ENCODE results near the gene ATP2B1. TPM values are rescaled to one million over a fixed set of nuclear protein-coding genes. Genes with fewer than 3 reads are reported as not detected.

ATP2B1 gene
- total and polyA plus RNA-seq, 2 of the 13 experiments (the other 11 are each of a cell fraction or from before 2014, with no cell fraction given): 12.1 to 60.2 TPM

GRCh38 chr12:89642959-89643358, 65.7 kb downstream of the ATP2B1 start:
- ChIA-PET POLR2A (no interaction called here), CTCF (ENCODE audit: low intra/inter-chr PET ratio, low total read pairs) (no interaction called here)
- BruUV-seq (replicated peaks): no TSS peak
- H3K9ac ChIP-seq (ENCODE audit: insufficient read depth, low read depth, low read length): no peak overlapping the region
- H3K4me2 ChIP-seq (ENCODE audit: low read depth, low read length): no peak overlapping the region
- H3K79me2 ChIP-seq (ENCODE audit: insufficient read depth, low read length): peaks cover 25% of the 10 kb centered on the region
- H4K20me1 ChIP-seq (ENCODE audit: insufficient read depth, low read length): peaks cover 3% of the 10 kb centered on the region; the same call in 1 of the 2 replicates
- no peaks in the 10 kb centered on the region for H3K27me3 ChIP-seq (ENCODE audit: control insufficient read depth in 1 of 2, insufficient read depth in 2 of 2, low read length in 2 of 2)
- ATAC-seq (no peak), DNase-seq (ENCODE audit: low spot score) (no peak), FAIRE-seq (no peak)
- 96% methylated on average over 5 of the region's 5 CpGs for WGBS (ENCODE audit: low lambda C conversion rate)
- no peak overlapping the region for H3K4me3 ChIP-seq (replicated peaks in 1 of 3; ENCODE audit: insufficient read depth in 1 of 3, low read depth in 2 of 3, low read length in 3 of 3)
- no peaks in the 10 kb centered on the region for H3K9me3 ChIP-seq (ENCODE audit: low read length)
- in situ Hi-C loops (cut with HindIII; ENCODE audit: extremely low pct_ligation_motif_present, low pct_unique_long_range_greater_than_20kb) (no loop called here), intact Hi-C loops (cut with micrococcal nuclease; ENCODE audit: unreplicated experiment) (loop anchor here (10.0 kb wide), 1 partner anchor 288 kb away; the partner anchor contains the start of gene DUSP6)
- no peak for TF ChIP-seq MATR3 (CRISPR knock-in tag; IDR thresholded peaks at IDR 0.05)
- no peak for TF ChIP-seq KMT2B (CRISPR knock-in tag; IDR thresholded peaks at IDR 0.05)
- TF ChIP-seq, protein P1, sequence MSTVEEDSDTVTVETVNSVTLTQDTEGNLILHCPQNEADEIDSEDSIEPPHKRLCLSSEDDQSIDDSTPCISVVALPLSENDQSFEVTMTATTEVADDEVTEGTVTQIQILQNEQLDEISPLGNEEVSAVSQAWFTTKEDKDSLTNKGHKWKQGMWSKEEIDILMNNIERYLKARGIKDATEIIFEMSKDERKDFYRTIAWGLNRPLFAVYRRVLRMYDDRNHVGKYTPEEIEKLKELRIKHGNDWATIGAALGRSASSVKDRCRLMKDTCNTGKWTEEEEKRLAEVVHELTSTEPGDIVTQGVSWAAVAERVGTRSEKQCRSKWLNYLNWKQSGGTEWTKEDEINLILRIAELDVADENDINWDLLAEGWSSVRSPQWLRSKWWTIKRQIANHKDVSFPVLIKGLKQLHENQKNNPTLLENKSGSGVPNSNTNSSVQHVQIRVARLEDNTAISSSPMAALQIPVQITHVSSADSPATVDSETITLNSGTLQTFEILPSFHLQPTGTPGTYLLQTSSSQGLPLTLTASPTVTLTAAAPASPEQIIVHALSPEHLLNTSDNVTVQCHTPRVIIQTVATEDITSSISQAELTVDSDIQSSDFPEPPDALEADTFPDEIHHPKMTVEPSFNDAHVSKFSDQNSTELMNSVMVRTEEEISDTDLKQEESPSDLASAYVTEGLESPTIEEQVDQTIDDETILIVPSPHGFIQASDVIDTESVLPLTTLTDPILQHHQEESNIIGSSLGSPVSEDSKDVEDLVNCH (CRISPR knock-in tag; IDR thresholded peaks at IDR 0.05): no peak
- TF ChIP-seq KLF11 (CRISPR knock-in tag; IDR thresholded peaks at IDR 0.05): no peak
- TF ChIP-seq ZNF138 (CRISPR knock-in tag; IDR thresholded peaks at IDR 0.05; ENCODE audit: low read depth): no peak
- no peak for TF ChIP-seq HES4 (CRISPR knock-in tag; IDR thresholded peaks at IDR 0.05; ENCODE audit: borderline replicate concordance)
- no peak for TF ChIP-seq ZNF746 (CRISPR knock-in tag; IDR thresholded peaks at IDR 0.05)
- TF ChIP-seq, protein P2, sequence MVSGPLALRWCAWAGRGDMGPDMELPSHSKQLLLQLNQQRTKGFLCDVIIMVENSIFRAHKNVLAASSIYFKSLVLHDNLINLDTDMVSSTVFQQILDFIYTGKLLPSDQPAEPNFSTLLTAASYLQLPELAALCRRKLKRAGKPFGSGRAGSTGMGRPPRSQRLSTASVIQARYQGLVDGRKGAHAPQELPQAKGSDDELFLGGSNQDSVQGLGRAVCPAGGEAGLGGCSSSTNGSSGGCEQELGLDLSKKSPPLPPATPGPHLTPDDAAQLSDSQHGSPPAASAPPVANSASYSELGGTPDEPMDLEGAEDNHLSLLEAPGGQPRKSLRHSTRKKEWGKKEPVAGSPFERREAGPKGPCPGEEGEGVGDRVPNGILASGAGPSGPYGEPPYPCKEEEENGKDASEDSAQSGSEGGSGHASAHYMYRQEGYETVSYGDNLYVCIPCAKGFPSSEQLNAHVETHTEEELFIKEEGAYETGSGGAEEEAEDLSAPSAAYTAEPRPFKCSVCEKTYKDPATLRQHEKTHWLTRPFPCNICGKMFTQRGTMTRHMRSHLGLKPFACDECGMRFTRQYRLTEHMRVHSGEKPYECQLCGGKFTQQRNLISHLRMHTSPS (CRISPR knock-in tag; IDR thresholded peaks at IDR 0.05; ENCODE audit: low read depth): no peak
- TF ChIP-seq POLR2G (IDR thresholded peaks at IDR 0.05; ENCODE audit: low read depth, low read length): no peak
- TF ChIP-seq CREB3 (CRISPR knock-in tag; IDR thresholded peaks at IDR 0.05): no peak
- TF ChIP-seq PRDM4 (CRISPR knock-in tag; IDR thresholded peaks at IDR 0.05; ENCODE audit: borderline replicate concordance): no peak
- no peak for TF ChIP-seq MXI1 (IDR thresholded peaks at IDR 0.05; ENCODE audit: borderline replicate concordance, low read depth, low read length)
- TF ChIP-seq ZNF891 (CRISPR knock-in tag; IDR thresholded peaks at IDR 0.05): no peak
- TF ChIP-seq POLR2AphosphoS5 (IDR thresholded peaks at IDR 0.05; ENCODE audit: low read depth, low read length): no peak
- no peak overlapping the region for H2AFZ ChIP-seq (ENCODE audit: low read length)
- no peaks in the 10 kb centered on the region for H3K36me3 ChIP-seq (replicated peaks in 1 of 2; ENCODE audit: control insufficient read depth in 1 of 2, insufficient read depth in 2 of 2, low read length in 2 of 2)
- peaks cover 44% of the 10 kb centered on the region for H3K4me1 ChIP-seq (ENCODE audit: insufficient read depth, low read length)
- no peak overlapping the region for H3K27ac ChIP-seq (ENCODE audit: extremely low read length, insufficient read depth, low read length)
